ENCODE results near the gene KLHDC3. TPM values are rescaled to one million over a fixed set of nuclear protein-coding genes. Genes with fewer than 3 reads are reported as not detected.

The KLHDC3 gene
- total RNA-seq, 1 donor from 2014 or later: 70.6 TPM

- no peak for FAIRE-seq
- TF ChIP-seq CTCF (IDR thresholded peaks at IDR 0.05; ENCODE audit: insufficient read depth, low read length, severe bottlenecking): no peak
- H3K36me3 ChIP-seq (ENCODE audit: control insufficient read depth, insufficient read depth, low read length): peaks cover 24% of the 10 kb centered on the region
- no peaks in the 10 kb centered on the region for H3K27me3 ChIP-seq (ENCODE audit: control insufficient read depth, insufficient read depth, low read length)
- DNase-seq (ENCODE audit: low read depth): no peak
- H3K4me3 ChIP-seq (ENCODE audit: low read depth, low read length): peak overlapping the region; percentile 99
Observed at GRCh38 chr6:43020847-43021246, 6.8 kb downstream of the KLHDC3 start.

- FAIRE-seq: no peak
- TF ChIP-seq CTCF (IDR thresholded peaks at IDR 0.05; ENCODE audit: insufficient read depth, low read length, severe bottlenecking): no peak
- peak; percentile 54 for DNase-seq (ENCODE audit: low read depth)
- Histone ChIP-seq H3K27me3 (ENCODE audit: control insufficient read depth, insufficient read depth, low read length) (no peaks in the 10 kb centered on the region), H3K4me3 (ENCODE audit: low read depth, low read length) (peak within 1 kb of the TSS; percentile 99), H3K36me3 (ENCODE audit: control insufficient read depth, insufficient read depth, low read length) (peaks cover 31% of the 10 kb centered on the region)
Observed at GRCh38 chr6:43021270-43022047, 7.4 kb downstream of the KLHDC3 start, which contains the start of gene RRP36. Gene RRP36 (plus strand): TSS chr6:43021623. CDS start chr6:43021655, 32 bp downstream.

GRCh38 chr6:43024436-43024835, 10.4 kb downstream of the KLHDC3 start:
- Histone ChIP-seq H3K27me3 (ENCODE audit: control insufficient read depth, insufficient read depth, low read length) (no peaks in the 10 kb centered on the region), H3K36me3 (ENCODE audit: control insufficient read depth, insufficient read depth, low read length) (peaks cover 31% of the 10 kb centered on the region), H3K4me3 (ENCODE audit: low read depth, low read length) (no peak overlapping the region)
- FAIRE-seq (no peak), DNase-seq (ENCODE audit: low read depth) (no peak)
- no peak for TF ChIP-seq CTCF (IDR thresholded peaks at IDR 0.05; ENCODE audit: insufficient read depth, low read length, severe bottlenecking)

- peaks cover 33% of the 10 kb centered on the region for H3K36me3 ChIP-seq (ENCODE audit: control insufficient read depth, insufficient read depth, low read length)
- FAIRE-seq (no peak), DNase-seq (ENCODE audit: low read depth) (no peak)
- H3K4me3 ChIP-seq (ENCODE audit: low read depth, low read length): no peak overlapping the region
- no peak for TF ChIP-seq CTCF (IDR thresholded peaks at IDR 0.05; ENCODE audit: insufficient read depth, low read length, severe bottlenecking)
- no peaks in the 10 kb centered on the region for H3K27me3 ChIP-seq (ENCODE audit: control insufficient read depth, insufficient read depth, low read length)
Observed at GRCh38 chr6:43026365-43026764, 12.3 kb downstream of the KLHDC3 start.

GRCh38 chr6:43029120-43029519, 15.1 kb downstream of the KLHDC3 start:
- H3K4me3 ChIP-seq (ENCODE audit: low read depth, low read length): no peak overlapping the region
- FAIRE-seq (no peak), DNase-seq (ENCODE audit: low read depth) (no peak)
- no peak for TF ChIP-seq CTCF (IDR thresholded peaks at IDR 0.05; ENCODE audit: insufficient read depth, low read length, severe bottlenecking)
- no peaks in the 10 kb centered on the region for H3K27me3 ChIP-seq (ENCODE audit: control insufficient read depth, insufficient read depth, low read length)
- peaks cover 33% of the 10 kb centered on the region for H3K36me3 ChIP-seq (ENCODE audit: control insufficient read depth, insufficient read depth, low read length)

All from bronchial epithelial cell (primary cell).